ENCODE results near the gene TVP23A.
"Not testable (repeated sequence)": the region's sequence is repeated elsewhere in the genome, so short reads cannot be mapped to it uniquely, and the experiment has no call there.

Gene TVP23A

GRCh38 chr16:10835281-10835931 is 16.8 kb upstream of the TVP23A start:
- no peak for DNase-seq (ENCODE audit: low read depth)

GRCh38 chr16:10834766-10835165 is 16.2 kb upstream of the TVP23A start:
- DNase-seq (ENCODE audit: low read depth): no peak

DNA sequence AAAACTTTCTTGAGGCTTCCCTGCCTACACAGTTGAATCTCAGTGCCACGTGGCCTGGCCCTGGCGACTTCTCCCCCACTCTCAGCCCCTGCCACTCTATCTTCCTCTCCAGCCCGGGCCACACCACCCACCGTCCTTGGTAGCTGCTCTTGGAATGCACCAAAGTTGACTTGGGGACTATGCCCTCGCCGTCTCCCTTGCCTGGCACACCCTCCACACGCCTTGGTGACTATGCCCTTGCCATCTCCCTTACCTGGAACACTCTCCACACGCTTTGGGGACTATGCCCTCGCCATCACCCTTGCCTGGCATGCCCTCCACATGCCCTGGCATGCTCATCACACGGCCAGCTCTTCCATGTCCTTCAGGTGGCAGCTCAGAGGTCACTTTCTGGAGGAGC is 15.5 kb upstream of the TVP23A start:
- DNase-seq (ENCODE audit: low read depth): no peak

- DNase-seq (ENCODE audit: low read depth): no peak
These were observed 14.7 kb upstream of the TVP23A start for GRCh38 chr16:10833271-10833670.

GRCh38 chr16:10831894-10832886 is 13.6 kb upstream of the TVP23A start:
- no peak for DNase-seq (ENCODE audit: low read depth)

GRCh38 chr16:10830240-10830639 is 11.6 kb upstream of the TVP23A start:
- DNase-seq (ENCODE audit: low read depth): not testable (repeated sequence)

DNA sequence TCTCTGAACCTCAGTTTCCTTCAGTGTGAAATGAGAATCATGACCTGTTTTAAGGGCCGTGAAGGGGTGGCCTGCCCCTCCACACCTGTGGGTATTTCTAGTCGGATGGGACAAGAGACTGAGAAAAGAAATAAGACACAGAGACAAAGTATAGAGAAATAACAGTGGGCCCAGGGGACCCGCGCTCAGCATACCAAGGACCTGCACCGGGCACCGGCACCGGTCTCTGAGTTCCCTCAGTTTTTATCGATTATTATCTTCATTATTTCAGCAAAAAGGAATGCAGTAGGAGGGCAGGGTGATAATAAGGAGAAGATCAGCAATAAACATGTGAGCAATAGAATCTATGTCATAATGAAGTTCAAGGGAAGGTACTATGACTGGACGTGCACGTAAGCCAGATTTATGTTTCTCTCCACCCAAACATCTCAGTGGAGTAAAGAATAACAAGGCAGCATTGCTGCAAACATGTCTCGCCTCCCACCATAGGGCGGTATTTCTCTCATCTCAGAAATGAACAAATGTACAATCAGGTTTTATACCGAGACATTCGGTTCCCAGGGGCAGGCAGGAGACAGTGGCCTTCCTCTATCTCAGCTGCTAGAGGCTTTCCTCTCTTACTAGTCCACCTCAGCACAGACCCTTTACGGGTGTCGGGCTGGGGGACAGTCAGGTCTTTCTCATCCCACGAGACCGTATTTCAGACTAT is 10.9 kb upstream of the TVP23A start:
- DNase-seq (ENCODE audit: low read depth): not testable (repeated sequence)

GRCh38 chr16:10828851-10829366 is 10.3 kb upstream of the TVP23A start:
- peak; percentile 70 for DNase-seq (ENCODE audit: low read depth)

- peak; percentile 79 for DNase-seq (ENCODE audit: low read depth)
These were observed 9.2 kb upstream of the TVP23A start for GRCh38 chr16:10827691-10828341.

DNA sequence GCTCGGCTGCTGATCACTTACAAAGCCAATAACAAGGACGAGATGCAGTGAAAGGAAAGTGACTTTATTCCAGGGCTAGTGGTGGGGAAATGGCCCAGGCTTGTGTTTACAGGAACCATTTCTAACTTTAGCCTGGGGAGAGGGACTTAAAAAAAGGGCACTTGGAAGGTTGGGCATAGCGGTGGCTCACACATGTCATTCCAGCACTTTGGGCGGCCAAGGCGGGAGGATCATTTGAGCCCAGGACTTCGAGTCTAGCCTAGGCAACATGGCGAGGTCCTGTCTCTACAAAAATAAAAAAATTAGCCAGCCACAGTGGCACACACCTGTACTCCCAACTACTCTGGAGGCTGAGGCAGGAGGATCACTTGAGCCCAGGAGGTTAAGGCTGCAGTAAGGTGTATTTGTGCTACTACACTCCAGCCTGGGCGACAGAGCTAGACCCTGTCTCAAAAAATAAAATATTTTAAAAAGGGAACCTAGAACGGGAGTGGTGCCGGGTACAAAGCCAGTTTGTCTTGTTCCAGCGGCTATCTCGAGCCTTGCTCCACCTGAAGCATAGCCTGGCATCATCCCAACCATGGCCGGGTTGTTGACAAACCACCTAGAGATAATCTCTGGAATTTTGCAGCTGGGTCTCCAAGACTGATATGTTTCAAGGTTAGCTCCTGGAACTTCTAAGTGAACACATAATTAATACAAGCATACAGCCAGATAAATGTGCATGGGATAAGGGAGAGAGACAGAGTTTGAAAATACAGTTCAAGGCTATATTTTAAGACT is 5.7 kb upstream of the TVP23A start:
- DNase-seq (ENCODE audit: low read depth): no peak

GRCh38 chr16:10822702-10823101 is 4.1 kb upstream of the TVP23A start:
- DNase-seq (ENCODE audit: low read depth): no peak

DNA sequence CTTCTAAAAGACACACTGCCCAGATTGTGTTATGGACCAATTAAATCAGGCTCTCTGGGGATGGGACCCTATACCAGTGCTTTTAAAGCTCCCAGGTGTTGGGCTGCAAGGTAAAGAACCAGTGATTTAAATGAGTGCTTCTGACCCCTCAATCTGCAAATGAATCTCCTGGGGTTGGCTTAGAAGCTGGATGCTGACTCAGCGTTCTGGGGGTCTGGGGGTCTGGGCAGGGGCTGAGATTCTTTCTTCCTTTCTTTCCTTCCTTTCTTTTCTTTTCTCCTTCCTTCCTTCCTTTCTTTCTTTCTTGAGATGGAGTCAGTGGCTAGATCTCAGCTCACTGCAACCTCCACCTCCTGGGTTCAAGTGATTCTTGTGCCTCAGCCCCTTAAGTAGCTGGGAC is 2.0 kb upstream of the TVP23A start:
- DNase-seq (ENCODE audit: low read depth): no peak

- no peak for DNase-seq (ENCODE audit: low read depth)
These were observed 1.1 kb downstream of the TVP23A start for GRCh38 chr16:10817514-10817913.

GRCh38 chr16:10813099-10813455 is 5.5 kb downstream of the TVP23A start:
- no peak for DNase-seq (ENCODE audit: low read depth)

- DNase-seq (ENCODE audit: low read depth): no peak
These were observed 6.1 kb downstream of the TVP23A start for GRCh38 chr16:10812312-10813098.

DNA sequence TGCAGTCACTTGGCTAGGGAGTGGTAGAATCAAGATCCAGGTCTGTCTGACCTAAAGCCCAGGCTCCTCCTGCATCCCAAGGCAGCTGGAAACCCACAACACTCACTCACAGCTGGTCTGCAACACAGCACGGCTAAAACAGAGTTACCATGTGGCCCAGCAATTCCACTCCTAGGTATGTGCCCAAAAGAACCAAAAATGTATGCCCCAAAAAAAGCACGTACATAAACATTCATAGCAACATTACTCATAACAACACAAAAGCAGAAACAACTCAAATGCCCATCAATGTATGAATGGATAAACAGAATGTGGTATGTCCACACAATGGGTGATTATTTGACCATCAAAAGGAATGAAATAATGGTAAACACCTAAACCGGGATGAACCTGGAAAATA is 8.9 kb downstream of the TVP23A start:
- DNase-seq (ENCODE audit: low read depth): no peak

- no peak for DNase-seq (ENCODE audit: low read depth)
These were observed 9.7 kb downstream of the TVP23A start for GRCh38 chr16:10808850-10809249.

GRCh38 chr16:10808218-10808617 is 10.4 kb downstream of the TVP23A start:
- DNase-seq (ENCODE audit: low read depth): no peak

GRCh38 chr16:10806698-10807097 is 11.9 kb downstream of the TVP23A start:
- DNase-seq (ENCODE audit: low read depth): no peak

DNA sequence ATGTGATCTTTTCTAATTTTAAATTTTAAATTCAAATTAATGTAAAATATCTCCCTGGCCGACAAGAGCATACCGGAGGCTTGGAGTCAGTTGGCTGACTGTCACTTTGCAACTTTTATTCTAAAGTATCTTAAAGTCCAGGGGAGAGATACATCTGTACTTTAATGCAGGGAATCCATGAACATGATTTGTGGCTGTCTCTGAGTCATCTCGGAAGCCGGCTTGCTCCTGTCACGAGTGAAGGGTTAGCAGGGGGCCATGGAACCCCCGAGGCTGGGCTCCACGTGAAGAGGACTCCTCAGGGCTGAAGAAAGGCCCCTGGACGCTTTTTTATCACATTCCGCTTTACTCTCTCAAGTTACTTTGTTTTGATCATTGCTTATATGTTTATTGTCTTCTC is 13.3 kb downstream of the TVP23A start:
- no peak for DNase-seq (ENCODE audit: low read depth)

Data from GM04503 (cell line).